Stomach (tissue), 9 donors: ENCODE measurements around the gene RPL18. TPM values are rescaled to one million over a fixed set of nuclear protein-coding genes. Genes with fewer than 3 reads are reported as not detected.

Source experiments
- DNase-seq, 2 donors: peaks; one replicate each; pipeline versions ENCODE4 v3.0.0 to v3.0.0-alpha.2; 2013 to 2019
- H3K27ac ChIP-seq, 5 donors: fragments of 200-600 bp in 4 of 5; sonication (generic) in 4 of 5; one replicate each; pipeline ENCODE4 v1.5.1; 2013 to 2019; ENCODE audit warnings: mild to moderate bottlenecking in 1 of 5, moderate library complexity in 1 of 5
- H3K27me3 ChIP-seq, 3 donors: fragments of 200-600 bp; sonication (generic); one replicate each; pipeline ENCODE4 v1.5.1; 2017 to 2019; ENCODE audit warnings: mixed run types in 1 of 3
- H3K36me3 ChIP-seq, 4 donors: fragments of 200-600 bp; sonication (generic); 1 replicate in 3 of 4; 2 replicates in 1 of 4; pipeline ENCODE4 v1.5.1; 2016 to 2019
- H3K4me1 ChIP-seq, 4 donors: fragments of 200-600 bp; sonication (generic); one replicate each; pipeline ENCODE4 v1.5.1; 2016 to 2019
- H3K4me3 ChIP-seq, 4 donors: fragments of 200-600 bp; sonication (generic) in 3 of 4; one replicate each; pipeline ENCODE4 v1.5.1; 2016 to 2019; ENCODE audit warnings: mild to moderate bottlenecking in 1 of 4
- H3K9me3 ChIP-seq, 4 donors: fragments of 200-600 bp; sonication (generic); one replicate each; pipeline ENCODE4 v1.5.1; 2016 to 2019
- EP300 ChIP-seq: sonication (generic); formaldehyde crosslinking; IDR thresholded peaks from one replicate; pipeline ENCODE4 v1.6.1; 2017; ENCODE audit warnings: antibody characterized with exemption
- POLR2A ChIP-seq, 4 donors: fragments of 450-650 bp; IDR thresholded peaks; one replicate each; pipeline ENCODE4 v1.6.1; 2016; ENCODE audit warnings: antibody characterized with exemption in 4 of 4, control low read depth in 2 of 4, mild to moderate bottlenecking in 1 of 4, moderate library complexity in 1 of 4
- POLR2AphosphoS5 ChIP-seq, 3 donors: sonication (generic); formaldehyde crosslinking; IDR thresholded peaks; one replicate each; pipeline ENCODE4 v1.6.1; 2016; ENCODE audit warnings: antibody characterized with exemption in 3 of 3
- WGBS, 5 donors: extraction: QIAGEN DNeasy Blood & Tissue Kit in 3 of 5; methylation state at CpG; one replicate each; pipeline versions ENCODE4 v1.1.5 to v1.1.7; 2013 to 2018; 5-methylcytosine and 5-hydroxymethylcytosine counted together
- intact Hi-C: fragments of 100-400 bp; cut with DNase I; formaldehyde crosslinking; loops from one replicate; pipeline ENCODE4 v1.15.1; 2023; ENCODE audit warnings: low total_unique reads
- polyA plus RNA-seq, 3 donors: library from polyadenylated mRNA; stranded (reverse); fragments of 200-250 nt; gene quantifications; one replicate each; pipeline ENCODE4 v1.2.3, GENCODE V29; 2013
- total RNA-seq, 5 donors: library from RNA; depleted of rRNA; stranded (reverse); fragments of >200 nt; gene quantifications; one replicate each; pipeline versions ENCODE4 v1.1.0 to v1.2.3, GENCODE V29; 2014 to 2016
- TF ChIP-seq, protein P1 (sequence below), 7 experiments: fragments of 450-650 bp in 4 of 7; fragments of 200-600 bp in 3 of 7; sonication (generic) in 3 of 7; IDR thresholded peaks; one replicate each; pipeline ENCODE4 v1.5.1; 2016 to 2019; ENCODE audit warnings: antibody characterized with exemption in 7 of 7, control low read depth in 2 of 7, mild to moderate bottlenecking in 1 of 7
- donor health status: healthy with polysubstance abuse.
- donor health status: Bipolar disorder and iron deficiency.
- donor health status: healthy.

The RPL18 gene
- total and polyA plus RNA-seq, 8 donors, result 1,272 to 3,739 (median 2,415) TPM

DNA sequence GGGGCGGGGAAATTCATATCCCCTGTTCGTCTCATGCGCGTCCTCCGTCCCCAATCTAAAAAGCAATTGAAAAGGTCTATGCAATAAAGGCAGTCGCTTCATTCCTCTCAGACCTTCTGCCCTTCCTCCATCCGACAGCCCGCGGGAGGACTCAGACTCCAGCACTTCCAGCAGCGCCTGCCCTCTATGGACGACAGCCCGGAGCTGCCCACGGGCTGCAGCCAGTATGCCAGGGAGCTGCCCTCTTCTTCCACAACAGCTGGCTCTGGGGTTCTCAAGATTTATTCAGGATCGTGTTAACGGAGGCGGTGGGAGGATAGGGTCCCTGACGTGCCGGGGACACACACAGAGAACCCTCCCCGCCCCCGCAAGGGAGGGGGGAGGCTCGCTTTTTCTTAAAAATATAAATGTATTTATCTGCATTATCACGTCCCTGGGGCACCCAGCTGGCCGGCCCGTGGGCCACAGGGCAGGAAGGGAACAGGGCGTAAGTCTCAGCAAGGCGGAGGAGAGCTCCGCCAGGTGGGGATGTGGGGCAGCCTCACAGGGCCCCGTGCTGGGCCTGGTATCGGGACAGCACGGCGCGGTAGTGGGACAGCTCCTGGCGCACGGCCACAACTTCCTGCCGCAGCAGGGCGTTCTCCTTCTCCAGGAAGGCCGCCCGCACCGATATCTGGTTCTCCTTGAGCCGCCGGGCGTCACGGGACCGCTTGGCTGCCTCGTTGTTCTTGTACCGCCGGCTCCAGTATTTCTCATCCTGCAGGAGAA is 11.5 kb upstream of the RPL18 start:
- H3K4me3 ChIP-seq, result peak overlapping the region; percentile 15 to 31 (median 20)
- H3K27me3 ChIP-seq, result no peaks in the 10 kb centered on the region
- peak; percentile 93 to 95 for DNase-seq
- peak overlapping the region; percentile 85 to 98 (median 93) for H3K27ac ChIP-seq
- peaks cover 52 to 99% (median 84%) of the 10 kb centered on the region in 4 donors for H3K4me1 ChIP-seq
- intact Hi-C loops, result no loop called here
- 16 to 36% (median 22%) methylated on average over 20 to 47 of the region's 47 CpGs for WGBS, 5 donors
- H3K36me3 ChIP-seq, result peaks cover 0 to 48% (median 27%) of the 10 kb centered on the region in 4 donors
- TF ChIP-seq POLR2A (IDR thresholded peaks at IDR 0.05) (no peak), EP300 (no peak), POLR2AphosphoS5 (IDR thresholded peaks at IDR 0.05) (peak; percentile 58 to 92 (median 68))
- TF ChIP-seq, protein P1, sequence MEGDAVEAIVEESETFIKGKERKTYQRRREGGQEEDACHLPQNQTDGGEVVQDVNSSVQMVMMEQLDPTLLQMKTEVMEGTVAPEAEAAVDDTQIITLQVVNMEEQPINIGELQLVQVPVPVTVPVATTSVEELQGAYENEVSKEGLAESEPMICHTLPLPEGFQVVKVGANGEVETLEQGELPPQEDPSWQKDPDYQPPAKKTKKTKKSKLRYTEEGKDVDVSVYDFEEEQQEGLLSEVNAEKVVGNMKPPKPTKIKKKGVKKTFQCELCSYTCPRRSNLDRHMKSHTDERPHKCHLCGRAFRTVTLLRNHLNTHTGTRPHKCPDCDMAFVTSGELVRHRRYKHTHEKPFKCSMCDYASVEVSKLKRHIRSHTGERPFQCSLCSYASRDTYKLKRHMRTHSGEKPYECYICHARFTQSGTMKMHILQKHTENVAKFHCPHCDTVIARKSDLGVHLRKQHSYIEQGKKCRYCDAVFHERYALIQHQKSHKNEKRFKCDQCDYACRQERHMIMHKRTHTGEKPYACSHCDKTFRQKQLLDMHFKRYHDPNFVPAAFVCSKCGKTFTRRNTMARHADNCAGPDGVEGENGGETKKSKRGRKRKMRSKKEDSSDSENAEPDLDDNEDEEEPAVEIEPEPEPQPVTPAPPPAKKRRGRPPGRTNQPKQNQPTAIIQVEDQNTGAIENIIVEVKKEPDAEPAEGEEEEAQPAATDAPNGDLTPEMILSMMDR (IDR thresholded peaks at IDR 0.05), result peak in 4 of 7 experiments; percentile 11 to 26 (median 18)
- no peaks in the 10 kb centered on the region for H3K9me3 ChIP-seq

GRCh38 chr19:48629599-48630295 is 10.8 kb upstream of the RPL18 start:
- peaks cover 0 to 48% (median 27%) of the 10 kb centered on the region in 4 donors for H3K36me3 ChIP-seq
- H3K4me3 ChIP-seq, result peak overlapping the region in 3 of 4 donors; percentile 15 to 31 (median 24)
- intact Hi-C loops, result no loop called here
- no peaks in the 10 kb centered on the region for H3K9me3 ChIP-seq
- H3K27me3 ChIP-seq, result no peaks in the 10 kb centered on the region
- peak; percentile 89 to 93 for DNase-seq
- TF ChIP-seq EP300, result no peak
- peak in 2 of 3 donors; percentile 22 to 76 for TF ChIP-seq POLR2AphosphoS5 (IDR thresholded peaks at IDR 0.05)
- TF ChIP-seq POLR2A (IDR thresholded peaks at IDR 0.05), result no peak
- H3K4me1 ChIP-seq, result peaks cover 47 to 99% (median 85%) of the 10 kb centered on the region in 4 donors
- 34 to 72% (median 39%) methylated on average over 24 to 48 of the region's 48 CpGs for WGBS, 5 donors
- H3K27ac ChIP-seq, result peak overlapping the region; percentile 85 to 98 (median 93)

DNA sequence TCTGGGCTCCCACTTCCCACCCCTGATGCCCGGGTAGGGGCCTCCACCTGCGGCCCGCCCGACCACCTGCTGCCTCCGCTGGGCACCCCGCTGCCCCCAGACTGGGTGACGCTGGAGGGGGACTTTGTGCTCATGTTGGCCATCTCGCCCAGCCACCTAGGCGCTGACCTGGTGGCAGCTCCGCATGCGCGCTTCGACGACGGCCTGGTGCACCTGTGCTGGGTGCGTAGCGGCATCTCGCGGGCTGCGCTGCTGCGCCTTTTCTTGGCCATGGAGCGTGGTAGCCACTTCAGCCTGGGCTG is 10.3 kb upstream of the RPL18 start:
- TF ChIP-seq, protein P1 (IDR thresholded peaks at IDR 0.05), result no peak
- TF ChIP-seq POLR2AphosphoS5 (IDR thresholded peaks at IDR 0.05) (no peak), EP300 (no peak), POLR2A (IDR thresholded peaks at IDR 0.05) (no peak)
- Histone ChIP-seq H3K36me3 (peaks cover 0 to 48% (median 27%) of the 10 kb centered on the region in 4 donors), H3K27me3 (no peaks in the 10 kb centered on the region), H3K4me1 (peaks cover 50 to 99% (median 86%) of the 10 kb centered on the region in 4 donors), H3K9me3 (no peaks in the 10 kb centered on the region), H3K4me3 (no peak overlapping the region), H3K27ac (peak overlapping the region; percentile 85 to 98 (median 93))
- intact Hi-C loops, result no loop called here
- 88 to 94% (median 91%) methylated on average over 14 to 22 of the region's 22 CpGs for WGBS, 5 donors
- DNase-seq, result peak in 1 of 2 donors; percentile 23

GRCh38 chr19:48628486-48629296 is 9.7 kb upstream of the RPL18 start:
- H3K9me3 ChIP-seq, result no peaks in the 10 kb centered on the region
- intact Hi-C loops, result no loop called here
- peaks cover 0 to 48% (median 27%) of the 10 kb centered on the region in 4 donors for H3K36me3 ChIP-seq
- H3K27ac ChIP-seq, result peak overlapping the region; percentile 12 to 98 (median 93)
- H3K4me3 ChIP-seq, result no peak overlapping the region
- 73 to 82% (median 78%) methylated on average over 34 of the region's 34 CpGs for WGBS, 5 donors
- TF ChIP-seq, protein P1 (IDR thresholded peaks at IDR 0.05), result no peak
- TF ChIP-seq EP300, result no peak
- no peak for TF ChIP-seq POLR2A (IDR thresholded peaks at IDR 0.05)
- TF ChIP-seq POLR2AphosphoS5 (IDR thresholded peaks at IDR 0.05), result no peak
- H3K4me1 ChIP-seq, result peaks cover 47 to 95% (median 84%) of the 10 kb centered on the region in 4 donors
- no peaks in the 10 kb centered on the region for H3K27me3 ChIP-seq
- no peak for DNase-seq
